Measurements from ENCODE around the gene RASGRP4.

DNA sequence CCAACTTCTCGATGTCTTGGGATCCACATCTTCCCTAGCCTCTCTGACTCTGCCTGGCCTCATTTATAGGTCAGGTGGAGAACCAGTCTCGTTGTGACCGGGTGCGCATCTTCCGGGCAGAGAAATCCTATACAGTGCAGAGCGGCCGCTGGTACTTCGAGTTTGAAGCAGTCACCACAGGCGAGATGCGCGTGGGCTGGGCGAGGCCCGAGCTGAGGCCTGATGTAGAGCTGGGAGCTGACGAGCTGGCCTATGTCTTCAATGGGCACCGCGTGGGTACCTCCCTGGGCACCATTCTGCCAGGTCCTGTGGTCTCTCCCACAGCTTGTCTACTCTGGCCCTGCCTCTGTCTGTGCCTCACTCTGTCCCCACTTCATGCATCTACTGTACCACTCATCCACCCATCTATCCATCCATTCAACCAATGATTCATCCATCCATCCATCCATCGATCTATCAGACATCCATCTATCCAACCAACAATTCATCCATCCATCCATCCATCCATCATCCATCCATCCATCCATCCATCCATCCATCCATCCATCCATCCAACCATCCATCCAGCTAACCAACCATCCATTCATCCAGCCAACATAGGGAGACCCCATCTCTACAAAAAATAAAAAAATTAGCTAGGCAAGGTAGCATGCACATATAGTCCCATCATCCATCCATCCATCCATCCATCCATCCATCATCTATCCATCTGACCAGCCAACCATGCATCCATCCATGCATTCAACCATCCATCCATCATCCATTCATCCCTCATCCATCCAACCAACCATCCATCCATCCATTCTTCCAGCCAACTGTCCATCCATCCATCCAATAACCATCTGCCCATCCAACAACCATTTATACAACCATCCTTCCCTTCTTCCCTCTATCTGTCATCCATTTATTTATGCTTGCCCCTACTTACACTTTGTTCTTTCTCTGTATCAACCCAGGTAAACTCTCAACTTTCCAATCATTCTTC is 41.8 kb upstream of the RASGRP4 start:
- TF ChIP-seq, protein P1, sequence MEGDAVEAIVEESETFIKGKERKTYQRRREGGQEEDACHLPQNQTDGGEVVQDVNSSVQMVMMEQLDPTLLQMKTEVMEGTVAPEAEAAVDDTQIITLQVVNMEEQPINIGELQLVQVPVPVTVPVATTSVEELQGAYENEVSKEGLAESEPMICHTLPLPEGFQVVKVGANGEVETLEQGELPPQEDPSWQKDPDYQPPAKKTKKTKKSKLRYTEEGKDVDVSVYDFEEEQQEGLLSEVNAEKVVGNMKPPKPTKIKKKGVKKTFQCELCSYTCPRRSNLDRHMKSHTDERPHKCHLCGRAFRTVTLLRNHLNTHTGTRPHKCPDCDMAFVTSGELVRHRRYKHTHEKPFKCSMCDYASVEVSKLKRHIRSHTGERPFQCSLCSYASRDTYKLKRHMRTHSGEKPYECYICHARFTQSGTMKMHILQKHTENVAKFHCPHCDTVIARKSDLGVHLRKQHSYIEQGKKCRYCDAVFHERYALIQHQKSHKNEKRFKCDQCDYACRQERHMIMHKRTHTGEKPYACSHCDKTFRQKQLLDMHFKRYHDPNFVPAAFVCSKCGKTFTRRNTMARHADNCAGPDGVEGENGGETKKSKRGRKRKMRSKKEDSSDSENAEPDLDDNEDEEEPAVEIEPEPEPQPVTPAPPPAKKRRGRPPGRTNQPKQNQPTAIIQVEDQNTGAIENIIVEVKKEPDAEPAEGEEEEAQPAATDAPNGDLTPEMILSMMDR (conservative IDR thresholded peaks at IDR 0.05 in 1 of 2, IDR thresholded peaks at IDR 0.05 in 1 of 2; ENCODE audit: low read depth in 1 of 2, low read length in 2 of 2), result no peak
- no peak for TF ChIP-seq EZH2 (IDR thresholded peaks at IDR 0.05; ENCODE audit: low read length, missing control alignments)
